GM12878 (cell line): ENCODE measurements around the gene TOMM6. TPM values are rescaled to one million over a fixed set of nuclear protein-coding genes. Genes with fewer than 3 reads are reported as not detected.

Experiments used
- ATAC-seq: fragments of 200-7000 bp; cut with Tn5 transposase; 3 replicates; pipeline ENCODE4 v1.9.1; 2020; ENCODE audit warnings: mild to moderate bottlenecking, moderate library complexity
- BruUV-seq: library from RNA; stranded (reverse); fragments of 400-500 nt; replicated peaks from 2 replicates; lab custom pipeline; 2021; lab: Mats Ljungman, UMichigan
- CTCF ChIA-PET: fragments of 300-600 bp; sonication (Branson Sonifier 250); formaldehyde crosslinking; extraction: SDS; loops from one replicate; lab custom pipeline; 2021; ENCODE audit warnings: inconsistent platforms; lab: Yijun Ruan, JAX
- POLR2A ChIA-PET: fragments of 350-600 bp; formaldehyde crosslinking; extraction: SDS; loops from one replicate; lab custom pipeline; 2021; ENCODE audit warnings: inconsistent platforms; lab: Charles Lee
- RAD21 ChIA-PET: fragments of 300-600 bp; sonication (Branson Sonifier 250); formaldehyde crosslinking; loops from one replicate; lab custom pipeline; 2023; ENCODE audit warnings: antibody characterized with exemption; ENCODE audit not compliant: unreplicated experiment; lab: Charles Lee
- SMC1A ChIA-PET: fragments of 300-600 bp; sonication (Branson Sonifier 250); formaldehyde crosslinking; loops from one replicate; lab custom pipeline; 2023; ENCODE audit not compliant: unreplicated experiment, uncharacterized antibody; lab: Charles Lee
- DNase-seq: peaks from one replicate; pipeline ENCODE4 v3.0.0-alpha.2; 2011; ENCODE audit warnings: low read depth, low spot score
- FAIRE-seq: peaks from 3 replicates; lab custom pipeline; 2011; peaks lifted over from hg19 to GRCh38; lab: Jason Lieb, UNC
- H2AFZ ChIP-seq: 2 replicates; pipeline ENCODE4 v1.6.0; 2011; ENCODE audit warnings: low read depth, low read length, control low read depth; ENCODE audit not compliant: control insufficient read depth
- H3K27ac ChIP-seq: 2 replicates; pipeline ENCODE4 v1.5.1; 2011; ENCODE audit warnings: control low read depth; ENCODE audit not compliant: control insufficient read depth, insufficient read depth
- H3K27me3 ChIP-seq, 2 experiments: replicated peaks in 1 of 2; 2 replicates each; pipeline versions ENCODE4 v1.6.0 to v1.6.1; 2011; ENCODE audit warnings: low read length in 1 of 2; ENCODE audit not compliant: control insufficient read depth in 2 of 2, insufficient read depth in 2 of 2
- H3K36me3 ChIP-seq, 2 experiments: 2 replicates each; pipeline ENCODE4 v1.5.1; 2011; ENCODE audit warnings: low read length in 1 of 2; ENCODE audit not compliant: control insufficient read depth in 2 of 2, insufficient read depth in 2 of 2
- H3K4me1 ChIP-seq: 2 replicates; pipeline ENCODE4 v1.6.1; 2011; ENCODE audit warnings: mild to moderate bottlenecking, low read length, moderate library complexity, mixed read lengths; ENCODE audit not compliant: control insufficient read depth, insufficient read depth
- H3K4me2 ChIP-seq: 2 replicates; pipeline ENCODE4 v1.6.0; 2011; ENCODE audit warnings: control low read depth; ENCODE audit not compliant: control insufficient read depth, insufficient read depth
- H3K4me3 ChIP-seq: fragments of 200-600 bp; sonication (generic); 2 replicates; pipeline ENCODE4 v1.5.1; 2016
- H3K79me2 ChIP-seq: 2 replicates; pipeline ENCODE4 v1.6.0; 2011; ENCODE audit warnings: low read length; ENCODE audit not compliant: control insufficient read depth, insufficient read depth
- H3K9ac ChIP-seq: 2 replicates; pipeline ENCODE4 v1.8.0; 2011; ENCODE audit warnings: low read length, control low read depth, mixed read lengths; ENCODE audit not compliant: control insufficient read depth, insufficient read depth
- H3K9me3 ChIP-seq: replicated peaks from 3 replicates; pipeline ENCODE4 v1.5.1; 2011; ENCODE audit warnings: mild to moderate bottlenecking, low read length; ENCODE audit not compliant: control insufficient read depth, insufficient read depth
- H4K20me1 ChIP-seq: 2 replicates; pipeline ENCODE4 v1.6.0; 2011; ENCODE audit not compliant: control insufficient read depth, insufficient read depth
- ASH2L ChIP-seq: fragments of 300-600, 200-600 bp; sonication (generic); IDR thresholded peaks from 2 replicates; pipeline ENCODE4 v1.6.1; 2017; ENCODE audit warnings: low read depth, mild to moderate bottlenecking, borderline replicate concordance
- BACH1 ChIP-seq: fragments of 450-650 bp; IDR thresholded peaks from 2 replicates; pipeline ENCODE4 v1.6.1; 2017; ENCODE audit warnings: mild to moderate bottlenecking, borderline replicate concordance
- EED ChIP-seq: sonication (generic); IDR thresholded peaks from 2 replicates; pipeline ENCODE4 v1.6.1; 2016; ENCODE audit warnings: antibody characterized with exemption, low read depth
- MTA3 ChIP-seq: IDR thresholded peaks from 2 replicates; pipeline ENCODE4 v1.6.1; 2012; ENCODE audit warnings: low read length, inconsistent platforms, borderline replicate concordance
- NFXL1 ChIP-seq: fragments of 450-650 bp; IDR thresholded peaks from 2 replicates; pipeline ENCODE4 v1.6.1; 2017; ENCODE audit warnings: antibody characterized with exemption, mild to moderate bottlenecking, borderline replicate concordance
- RBBP5 ChIP-seq: fragments of 200-600 bp; sonication (generic); conservative IDR thresholded peaks from 2 replicates; pipeline ENCODE4 v1.6.1; 2016
- SIN3A ChIP-seq: IDR thresholded peaks from 2 replicates; pipeline ENCODE4 v1.6.1; 2012; ENCODE audit warnings: low read depth, low read length, improper control_type of control experiment
- SMC3 ChIP-seq: IDR thresholded peaks from 2 replicates; pipeline ENCODE4 v1.6.1; 2011; ENCODE audit warnings: low read length, improper control_type of control experiment, borderline replicate concordance
- STAT1 ChIP-seq: fragments of 450-650 bp; conservative IDR thresholded peaks from 2 replicates; pipeline ENCODE4 v1.6.1; 2014; ENCODE audit warnings: antibody characterized with exemption, mild to moderate bottlenecking
- SUPT20H ChIP-seq: IDR thresholded peaks from 2 replicates; pipeline ENCODE4 v1.6.1; 2011; ENCODE audit warnings: low read depth, mild to moderate bottlenecking, low read length, moderate library complexity, borderline replicate concordance; ENCODE audit not compliant: control insufficient read depth
- ZNF24 ChIP-seq: fragments of 450-650 bp; IDR thresholded peaks from 2 replicates; pipeline ENCODE4 v1.6.1; 2017; ENCODE audit warnings: antibody characterized with exemption, mild to moderate bottlenecking
- ZSCAN29 ChIP-seq: fragments of 450-650 bp; IDR thresholded peaks from 2 replicates; pipeline ENCODE4 v1.6.1; 2017; ENCODE audit warnings: mild to moderate bottlenecking, moderate library complexity
- WGBS: methylation state at CpG from one replicate; pipeline ENCODE4 v1.1.6; 2016; ENCODE audit warnings: low lambda C conversion rate; ENCODE audit not compliant: insufficient replicate concordance, insufficient coverage; ENCODE audit errors: missing lambda C conversion rate; 5-methylcytosine and 5-hydroxymethylcytosine counted together
- in situ Hi-C: fragments of 300-500 bp; cut with MboI; formaldehyde crosslinking; loops from 9 replicates; pipeline ENCODE4 v1.14.3; 2018; ENCODE audit warnings: mixed read lengths
- intact Hi-C: fragments of 100-400 bp; cut with micrococcal nuclease; formaldehyde crosslinking; loops from one replicate; pipeline ENCODE4 v1.14.2; 2022; ENCODE audit not compliant: unreplicated experiment
- polyA plus RNA-seq, 11 experiments: library from polyadenylated mRNA; depleted of rRNA in 4 of 11; unstranded in 6 of 11; stranded (reverse) in 5 of 11; fragments of >200 nt; fragmentation: Nextera tagmentation in 4 of 11; fragmentation: Illumina TruSeq in 1 of 11; extraction: Ambion mirVana in 4 of 11; extraction: Trizol in 1 of 11; gene quantifications; 1 replicate in 1 of 11; 2 replicates in 10 of 11; pipeline versions ENCODE4 v1.2.1 to v1.2.3, GENCODE V29; 2011 to 2016; ENCODE audit warnings: inconsistent platforms in 2 of 11, missing spikeins in 2 of 11, low read depth in 1 of 11
- total RNA-seq, 4 experiments: library from RNA; depleted of rRNA in 3 of 4; stranded (reverse); fragments of >200 nt in 3 of 4; fragmentation: Illumina TruSeq in 1 of 4; extraction: Trizol in 1 of 4; gene quantifications; 2 replicates each; pipeline versions ENCODE4 v1.2.1 to v1.2.3, GENCODE V29; 2013 to 2021
- TF ChIP-seq, protein P1 (sequence below): fragments of 150-350 bp; IDR thresholded peaks from 2 replicates; pipeline ENCODE4 v1.6.1; 2016; ENCODE audit warnings: low read depth, low read length
- TF ChIP-seq, protein P2 (sequence below): fragments of 450-650 bp; formaldehyde crosslinking; IDR thresholded peaks from 2 replicates; pipeline ENCODE4 v1.4.0; 2022; ENCODE audit warnings: mild to moderate bottlenecking, moderate library complexity

Gene TOMM6
- total and polyA plus RNA-seq, 10 of the 15 experiments (the other 5 are each of a cell fraction or from before 2014, with no cell fraction given): 206 to 746 (median 448) TPM

DNA sequence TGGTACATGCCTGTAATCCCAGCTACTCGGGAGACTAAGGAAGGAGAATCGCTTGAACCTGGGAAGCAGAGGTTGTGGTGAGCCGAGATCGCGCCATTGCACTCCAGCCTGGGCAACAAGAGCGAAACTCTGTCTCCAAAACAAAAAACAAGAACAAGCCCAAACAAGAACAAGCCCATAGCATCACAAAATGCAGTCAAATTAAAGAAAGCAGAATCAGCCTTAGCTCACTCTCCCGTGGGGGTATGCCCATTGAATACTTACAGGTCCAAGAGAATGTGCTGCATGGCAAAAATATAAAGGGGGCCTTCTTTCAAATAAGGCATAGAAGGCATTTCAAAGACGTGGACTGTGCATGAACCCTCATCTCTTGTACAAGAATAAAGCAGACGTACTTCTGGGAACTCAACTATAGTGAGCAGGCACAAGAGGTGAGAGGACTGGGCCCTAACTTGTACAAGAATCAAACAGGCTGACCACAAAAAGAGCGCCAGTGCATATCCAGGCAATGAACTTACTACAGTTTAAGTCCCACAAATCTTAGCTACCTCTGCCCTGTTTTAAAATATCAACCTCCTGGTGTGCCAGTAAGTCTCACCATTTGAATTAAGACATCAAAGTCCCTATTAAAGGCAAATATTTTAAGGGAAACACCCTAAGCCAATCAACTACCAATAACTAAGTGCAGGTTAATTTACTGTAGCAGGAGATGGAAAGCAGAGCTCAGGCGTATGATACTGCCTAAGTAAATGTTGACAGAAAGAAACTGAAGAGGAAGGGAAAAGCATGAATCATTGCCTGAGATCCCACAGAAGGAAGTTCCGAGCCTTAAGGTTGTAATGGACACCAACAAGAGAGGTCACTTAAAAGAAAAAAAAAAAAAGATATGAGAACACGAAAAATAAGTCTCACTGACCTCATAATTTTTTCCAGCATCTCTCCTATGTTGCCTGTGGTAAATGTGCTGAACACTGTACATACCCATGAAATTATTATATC, 37.4 kb downstream of the TOMM6 start:
- no peak for FAIRE-seq
- intact Hi-C loops: no loop called here
- DNase-seq: no peak
- Histone ChIP-seq H3K4me1 (no peaks in the 10 kb centered on the region), H2AFZ (no peak overlapping the region), H3K4me3 (no peak overlapping the region), H3K9me3 (no peaks in the 10 kb centered on the region), H3K36me3 (no peaks in the 10 kb centered on the region), H3K27me3 (no peaks in the 10 kb centered on the region), H3K9ac (no peak overlapping the region), H3K4me2 (no peak overlapping the region), H3K27ac (no peak overlapping the region), H4K20me1 (no peaks in the 10 kb centered on the region), H3K79me2 (no peaks in the 10 kb centered on the region)
- no peak for TF ChIP-seq SMC3
- no peak for TF ChIP-seq ZSCAN29
- TF ChIP-seq SUPT20H: no peak
- TF ChIP-seq EED: no peak
- TF ChIP-seq, protein P1, sequence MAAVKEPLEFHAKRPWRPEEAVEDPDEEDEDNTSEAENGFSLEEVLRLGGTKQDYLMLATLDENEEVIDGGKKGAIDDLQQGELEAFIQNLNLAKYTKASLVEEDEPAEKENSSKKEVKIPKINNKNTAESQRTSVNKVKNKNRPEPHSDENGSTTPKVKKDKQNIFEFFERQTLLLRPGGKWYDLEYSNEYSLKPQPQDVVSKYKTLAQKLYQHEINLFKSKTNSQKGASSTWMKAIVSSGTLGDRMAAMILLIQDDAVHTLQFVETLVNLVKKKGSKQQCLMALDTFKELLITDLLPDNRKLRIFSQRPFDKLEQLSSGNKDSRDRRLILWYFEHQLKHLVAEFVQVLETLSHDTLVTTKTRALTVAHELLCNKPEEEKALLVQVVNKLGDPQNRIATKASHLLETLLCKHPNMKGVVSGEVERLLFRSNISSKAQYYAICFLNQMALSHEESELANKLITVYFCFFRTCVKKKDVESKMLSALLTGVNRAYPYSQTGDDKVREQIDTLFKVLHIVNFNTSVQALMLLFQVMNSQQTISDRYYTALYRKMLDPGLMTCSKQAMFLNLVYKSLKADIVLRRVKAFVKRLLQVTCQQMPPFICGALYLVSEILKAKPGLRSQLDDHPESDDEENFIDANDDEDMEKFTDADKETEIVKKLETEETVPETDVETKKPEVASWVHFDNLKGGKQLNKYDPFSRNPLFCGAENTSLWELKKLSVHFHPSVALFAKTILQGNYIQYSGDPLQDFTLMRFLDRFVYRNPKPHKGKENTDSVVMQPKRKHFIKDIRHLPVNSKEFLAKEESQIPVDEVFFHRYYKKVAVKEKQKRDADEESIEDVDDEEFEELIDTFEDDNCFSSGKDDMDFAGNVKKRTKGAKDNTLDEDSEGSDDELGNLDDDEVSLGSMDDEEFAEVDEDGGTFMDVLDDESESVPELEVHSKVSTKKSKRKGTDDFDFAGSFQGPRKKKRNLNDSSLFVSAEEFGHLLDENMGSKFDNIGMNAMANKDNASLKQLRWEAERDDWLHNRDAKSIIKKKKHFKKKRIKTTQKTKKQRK: no peak
- TF ChIP-seq RBBP5: no peak
- no peak for TF ChIP-seq NFXL1
- TF ChIP-seq MTA3: no peak
- no peak for TF ChIP-seq STAT1
- TF ChIP-seq BACH1: no peak
- TF ChIP-seq, protein P2, sequence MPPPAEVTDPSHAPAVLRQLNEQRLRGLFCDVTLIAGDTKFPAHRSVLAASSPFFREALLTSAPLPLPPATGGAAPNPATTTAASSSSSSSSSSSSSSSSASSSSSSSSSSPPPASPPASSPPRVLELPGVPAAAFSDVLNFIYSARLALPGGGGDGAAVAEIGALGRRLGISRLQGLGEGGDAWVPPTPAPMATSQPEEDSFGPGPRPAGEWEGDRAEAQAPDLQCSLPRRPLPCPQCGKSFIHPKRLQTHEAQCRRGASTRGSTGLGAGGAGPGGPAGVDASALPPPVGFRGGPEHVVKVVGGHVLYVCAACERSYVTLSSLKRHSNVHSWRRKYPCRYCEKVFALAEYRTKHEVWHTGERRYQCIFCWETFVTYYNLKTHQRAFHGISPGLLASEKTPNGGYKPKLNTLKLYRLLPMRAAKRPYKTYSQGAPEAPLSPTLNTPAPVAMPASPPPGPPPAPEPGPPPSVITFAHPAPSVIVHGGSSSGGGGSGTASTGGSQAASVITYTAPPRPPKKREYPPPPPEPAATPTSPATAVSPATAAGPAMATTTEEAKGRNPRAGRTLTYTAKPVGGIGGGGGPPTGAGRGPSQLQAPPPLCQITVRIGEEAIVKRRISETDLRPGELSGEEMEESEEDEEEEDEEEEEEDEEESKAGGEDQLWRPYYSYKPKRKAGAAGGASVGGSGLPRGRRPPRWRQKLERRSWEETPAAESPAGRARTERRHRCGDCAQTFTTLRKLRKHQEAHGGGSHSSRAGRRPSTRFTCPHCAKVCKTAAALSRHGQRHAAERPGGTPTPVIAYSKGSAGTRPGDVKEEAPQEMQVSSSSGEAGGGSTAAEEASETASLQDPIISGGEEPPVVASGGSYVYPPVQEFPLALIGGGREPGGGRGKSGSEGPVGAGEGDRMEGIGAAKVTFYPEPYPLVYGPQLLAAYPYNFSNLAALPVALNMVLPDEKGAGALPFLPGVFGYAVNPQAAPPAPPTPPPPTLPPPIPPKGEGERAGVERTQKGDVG (CRISPR knock-in tag): no peak
- no peak for TF ChIP-seq SIN3A
- TF ChIP-seq ZNF24: no peak
- no peak for TF ChIP-seq ASH2L
- ChIA-PET SMC1A (interaction anchor here (1.1 kb wide), 1 partner anchor 12 kb away, joined by 3 read pairs; no protein-coding TSS in a partner anchor), CTCF (interaction anchor here (1.0 to 1.3 kb wide), 2 partner anchors 22 to 24 kb away, joined by 3 to 4 read pairs; no protein-coding TSS in a partner anchor), RAD21 (no interaction called here), POLR2A (no interaction called here)
- BruUV-seq: no TSS peak
- ATAC-seq: no peak
- WGBS: 92% methylated on average over 13 of the region's 13 CpGs
- in situ Hi-C loops: no loop called here
